ENCODE data around the gene NXN.
"Not testable (repeated sequence)": the region's sequence is repeated elsewhere in the genome, so short reads cannot be mapped to it uniquely, and the experiment has no call there.

NXN gene

DNA sequence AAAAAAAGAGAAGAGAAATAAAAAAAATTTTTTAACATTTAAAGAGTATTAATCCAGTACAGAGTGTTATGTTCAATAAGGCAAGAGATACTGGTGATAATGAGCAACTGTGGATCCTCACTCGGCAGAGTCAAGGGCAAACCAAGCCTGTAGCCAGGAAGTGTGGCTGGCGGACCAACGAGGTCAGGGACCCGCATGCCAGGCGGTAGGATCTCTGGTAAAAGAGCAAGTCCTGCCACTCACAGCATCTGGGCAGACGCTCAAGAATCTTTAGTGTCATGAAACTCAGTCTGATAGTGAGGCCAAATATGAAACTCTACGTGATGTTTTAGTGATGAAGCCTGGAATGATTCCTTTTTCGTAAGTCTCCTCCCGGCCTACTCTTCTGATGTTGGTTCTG lies 219.2 kb downstream of the NXN start:
- no peak for DNase-seq (ENCODE audit: low spot score)

DNA sequence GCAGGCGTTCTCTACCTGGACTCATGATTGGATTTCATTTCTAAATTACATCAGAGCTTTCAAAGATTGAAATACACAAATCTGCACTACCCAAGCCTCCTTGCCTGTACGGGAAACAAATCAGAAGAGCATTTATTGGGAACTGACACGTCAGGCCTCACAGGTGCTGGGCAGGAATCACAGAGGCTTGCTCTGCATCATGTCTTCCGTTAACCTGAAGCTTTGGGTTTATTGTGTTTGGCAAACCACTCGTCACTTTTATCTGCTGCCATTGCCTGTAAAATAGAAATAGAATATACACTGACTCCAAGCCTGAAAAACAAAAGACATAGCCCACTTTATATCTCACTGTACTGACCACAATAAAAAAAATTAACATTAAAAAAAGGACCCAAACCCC lies 219.6 kb downstream of the NXN start:
- DNase-seq (ENCODE audit: low spot score) = no peak

DNA sequence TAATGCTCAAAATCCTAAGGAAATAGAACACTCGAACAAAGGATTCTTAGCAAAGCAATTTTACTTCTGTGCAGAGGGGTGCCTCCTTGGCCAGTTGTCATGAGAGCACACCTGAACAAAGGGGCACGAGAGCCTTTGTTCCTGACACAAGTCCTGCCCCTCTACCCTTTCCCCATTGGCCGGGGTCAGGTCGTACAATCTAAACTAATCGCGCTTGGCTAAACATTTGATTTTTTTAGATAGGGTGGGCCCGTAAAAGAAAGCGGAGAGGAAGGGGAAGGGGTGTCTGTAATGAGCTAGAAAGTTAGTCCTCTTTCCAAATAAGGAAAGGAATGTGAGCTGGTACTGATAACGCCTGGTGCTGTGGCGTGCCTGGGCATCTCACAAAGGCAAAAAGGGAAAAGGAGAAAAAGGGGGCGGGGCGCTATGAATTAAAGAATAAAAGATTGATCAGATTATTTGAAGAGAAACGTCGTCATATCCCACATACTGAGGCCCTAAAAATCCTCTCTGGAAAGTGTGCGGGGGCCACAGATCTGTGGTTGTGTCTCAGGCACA lies 223.5 kb downstream of the NXN start:
- not testable (repeated sequence) for DNase-seq (ENCODE audit: low spot score)

DNA sequence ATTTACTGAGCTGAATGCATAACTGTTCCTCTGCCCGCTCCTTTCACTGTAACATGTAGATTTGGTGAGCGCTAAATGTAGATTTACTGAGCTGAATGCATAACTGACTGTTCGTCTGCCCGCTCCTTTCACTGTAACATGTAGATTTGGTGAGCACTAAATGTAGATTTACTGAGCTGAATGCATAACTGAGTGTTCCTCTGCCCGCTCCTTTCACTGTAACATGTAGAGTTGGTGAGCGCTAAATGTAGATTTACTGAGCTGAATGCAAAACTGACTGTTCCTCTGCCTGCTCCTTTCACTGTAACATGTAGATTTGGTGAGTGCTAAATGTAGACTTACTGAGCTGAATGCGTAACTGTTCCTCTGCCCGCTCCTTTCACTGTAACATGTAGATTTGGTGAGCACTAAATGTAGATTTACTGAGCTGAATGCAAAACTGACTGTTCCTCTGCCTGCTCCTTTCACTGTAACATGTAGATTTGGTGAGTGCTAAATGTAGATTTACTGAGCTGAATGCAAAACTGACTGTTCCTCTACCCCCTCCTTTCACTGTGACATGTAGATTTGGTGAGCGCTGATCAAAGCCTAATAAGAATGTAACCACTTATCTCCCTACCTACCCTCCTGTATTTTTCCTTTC lies 224.1 kb downstream of the NXN start:
- DNase-seq (ENCODE audit: low spot score) = not testable (repeated sequence)

DNA sequence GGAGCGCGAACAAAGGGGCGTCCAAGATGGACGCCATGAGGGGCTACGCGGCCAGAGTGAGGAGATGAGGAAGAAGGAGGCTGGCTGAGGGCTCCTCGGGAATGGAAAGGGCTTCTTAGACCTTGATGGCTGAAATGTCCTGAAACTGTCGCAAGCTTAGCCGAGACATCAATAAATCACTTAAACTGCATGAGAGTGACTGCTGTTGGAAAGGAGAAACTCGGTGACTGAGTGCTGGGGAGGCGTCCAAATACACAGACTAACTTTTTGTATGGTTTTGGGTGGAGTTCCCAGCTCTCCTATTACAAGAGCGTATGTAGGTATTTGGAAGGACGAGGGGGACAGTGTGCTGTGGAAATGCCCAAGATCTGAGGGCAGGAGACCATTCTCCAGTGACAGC lies 226.2 kb downstream of the NXN start:
- DNase-seq (ENCODE audit: low spot score) = no peak

DNA sequence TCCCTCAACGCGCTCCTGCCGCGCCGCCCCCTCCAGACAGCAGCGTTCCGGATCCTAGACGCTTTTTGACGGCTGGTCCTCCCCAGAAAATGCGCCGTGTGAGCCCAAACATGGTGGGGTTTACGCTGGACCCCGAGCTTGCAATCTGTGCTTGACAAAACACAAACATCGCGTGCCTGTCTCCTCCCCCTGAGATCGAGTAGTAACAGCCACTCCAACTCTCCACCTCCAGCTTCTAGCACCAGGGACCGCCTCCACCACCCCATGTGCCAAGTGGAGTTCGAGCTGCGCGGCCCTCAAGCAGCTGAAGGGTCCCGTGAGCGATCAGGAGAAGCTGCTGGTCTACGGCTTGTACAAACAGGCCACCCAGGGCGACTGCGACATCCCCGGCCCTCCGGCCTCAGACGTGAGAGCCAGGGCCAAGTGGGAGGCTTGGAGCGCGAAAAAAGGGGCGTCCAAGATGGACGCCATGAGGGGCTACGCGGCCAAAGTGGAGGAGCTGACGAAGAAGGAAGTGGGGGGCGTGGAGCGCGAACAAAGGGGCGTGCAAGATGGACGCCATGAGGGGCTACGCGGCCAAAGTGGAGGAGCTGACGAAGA lies 226.9 kb downstream of the NXN start:
- peak; percentile 69 for DNase-seq (ENCODE audit: low spot score)

DNA sequence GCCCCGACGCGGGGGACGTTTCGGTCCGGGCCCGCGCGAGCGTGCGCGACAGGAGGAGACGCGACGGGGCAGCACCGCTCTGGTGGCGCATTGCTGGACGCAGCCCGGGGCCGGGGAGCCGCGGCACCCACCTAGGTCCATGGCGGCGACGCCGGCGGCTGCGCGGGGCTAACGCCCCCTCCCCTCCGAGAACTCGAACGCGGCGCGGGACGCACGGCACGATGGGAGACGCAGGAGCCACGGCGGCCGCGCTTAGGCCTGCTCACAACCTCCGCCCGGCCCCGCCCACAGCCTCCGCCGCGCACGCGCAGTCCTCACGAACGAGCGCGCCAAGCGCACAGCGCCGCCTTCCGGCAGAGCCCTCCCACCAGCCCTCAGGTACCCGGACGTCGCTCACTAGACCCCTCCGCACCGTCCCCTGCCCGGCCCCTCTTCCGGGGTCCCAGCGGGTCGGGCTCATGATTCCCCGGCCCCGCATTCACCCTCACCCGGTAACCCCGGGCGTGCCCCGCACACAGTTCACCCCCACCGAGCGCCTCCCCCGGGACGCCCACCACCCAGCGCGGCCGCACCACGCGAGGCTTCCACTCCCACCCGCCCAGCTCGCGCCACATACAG lies 227.5 kb downstream of the NXN start, which contains the start of gene GEMIN4:
Gene GEMIN4, minus strand, starts transcription at position 263 of the 618 bp plus-strand sequence. Its CDS starts 122 bp downstream, at position 141.
- DNase-seq (ENCODE audit: low spot score) = peak; percentile 99

DNA sequence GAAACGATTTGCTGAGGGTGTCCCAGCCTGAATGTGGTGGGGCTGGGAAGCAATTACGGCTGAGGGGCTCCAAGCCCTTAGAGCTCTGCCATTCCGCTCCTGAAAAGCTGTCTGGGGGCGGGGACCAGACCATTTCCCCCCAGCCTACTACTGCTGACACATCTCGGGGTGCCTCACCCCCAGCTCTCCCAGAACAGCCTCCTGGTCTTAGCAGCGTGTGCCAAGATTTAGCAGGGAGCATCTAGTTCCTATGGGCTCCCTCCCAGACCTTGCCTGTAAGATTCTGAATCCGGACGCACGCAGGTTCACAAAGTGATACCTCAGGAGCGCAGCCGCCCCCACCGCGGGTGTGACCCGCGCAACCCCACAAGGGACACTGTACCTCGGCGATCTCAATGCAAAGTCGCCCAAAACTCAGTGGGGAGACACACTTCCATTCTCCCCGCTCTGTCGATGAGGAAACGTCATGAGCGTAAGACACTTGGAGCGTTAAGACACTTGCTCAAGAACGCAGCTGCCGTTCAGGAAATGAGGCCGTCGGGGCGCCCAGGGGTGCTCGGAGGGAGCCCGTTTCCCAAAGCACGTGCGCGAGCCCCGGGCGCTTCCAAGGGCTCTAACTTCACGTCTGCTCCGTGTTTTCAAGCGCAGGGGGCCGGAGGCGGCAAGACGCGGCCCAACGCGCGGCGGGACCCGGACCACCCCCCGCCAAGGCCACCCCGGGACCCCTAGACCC lies 228.1 kb downstream of the NXN start:
- peak; percentile 63 for DNase-seq (ENCODE audit: low spot score)

DNA sequence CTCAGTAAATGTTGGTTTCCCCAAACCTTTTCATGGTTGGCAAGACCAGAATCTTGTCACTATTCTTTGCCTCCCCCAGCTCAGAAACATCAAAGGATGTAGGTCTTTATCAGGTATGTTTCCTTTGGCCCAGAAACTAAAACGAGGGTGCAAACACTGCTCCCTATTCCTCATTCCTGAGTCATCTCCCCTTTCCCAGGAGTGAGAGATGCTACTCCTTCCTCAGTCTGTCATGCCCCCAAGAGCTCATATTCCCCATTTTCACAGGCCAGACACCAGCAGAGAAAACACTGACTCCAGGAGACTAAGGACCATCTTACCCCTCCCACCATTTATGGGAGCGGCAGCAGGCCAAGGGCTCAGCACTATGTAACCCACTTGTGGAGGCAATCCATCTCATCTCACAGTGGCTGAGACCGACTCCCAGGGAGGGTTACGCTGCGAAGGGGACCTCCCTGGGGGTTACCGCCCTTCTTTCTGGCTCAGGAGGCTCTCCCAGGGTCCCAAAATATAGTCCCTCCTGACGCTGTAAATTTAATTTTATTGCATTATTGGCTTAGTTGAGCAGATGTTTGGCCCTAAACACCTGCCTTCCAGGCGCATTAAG lies 229.0 kb downstream of the NXN start:
- DNase-seq (ENCODE audit: low spot score) = no peak

DNA sequence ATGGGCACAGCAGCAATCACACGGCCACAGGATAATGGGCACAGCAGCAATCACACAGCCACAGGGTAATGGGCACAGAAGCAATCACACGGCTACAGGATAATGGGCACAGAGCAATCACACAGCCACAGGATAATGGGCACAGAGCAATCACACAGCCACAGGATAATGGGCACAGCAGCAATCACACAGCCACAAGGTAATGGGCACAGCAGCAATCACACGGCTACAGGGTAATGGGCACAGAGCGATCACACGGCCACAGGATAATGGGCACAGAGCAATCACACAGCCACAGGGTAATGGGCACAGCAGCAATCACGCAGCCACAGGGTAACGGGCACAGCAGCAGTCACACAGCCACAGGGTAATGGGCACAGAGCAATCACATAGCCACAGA lies 230.2 kb downstream of the NXN start:
- not testable (repeated sequence) for DNase-seq (ENCODE audit: low spot score)
